Naive thymus-derived CD8-positive, alpha-beta T cell (primary cell): ENCODE results near the gene GPR119. TPM values are rescaled to one million over a fixed set of nuclear protein-coding genes. Genes with fewer than 3 reads are reported as not detected.
A peak's percentile ranks its signal among the peaks of the same experiment; 100 is the strongest.
"Not testable (repeated sequence)": the region's sequence is repeated elsewhere in the genome, so short reads cannot be mapped to it uniquely, and the experiment has no call there.

Experiments
- ATAC-seq, 2 donors: fragments of 150-1000 bp; cut with Tn5 transposase in 1 of 2; sonication (Bioruptor Pico), chemical (Tn5 transposase) in 1 of 2; 1 replicate in 1 of 2; 2 replicates in 1 of 2; pipeline ENCODE4 v1.10.0; 2021; ENCODE audit warnings: mild to moderate bottlenecking in 2 of 2, moderate library complexity in 2 of 2
- POLR2A ChIA-PET: fragments of 350-600 bp; sonication (Branson Sonifier 250); formaldehyde crosslinking; loops from one replicate; lab custom pipeline; 2021; ENCODE audit warnings: antibody characterized with exemption; lab: Charles Lee
- DNase-seq, 10 donors: peaks; one replicate each; pipeline versions ENCODE4 v3.0.0 to v3.0.0-alpha.2; 2020 to 2022
- H3K27ac Mint-ChIP-seq, 10 donors: one replicate each; pipeline ENCODE4 v1.8.0; 2020 to 2022; ENCODE audit warnings: mild to moderate bottlenecking in 10 of 10, mixed read lengths in 10 of 10, moderate library complexity in 4 of 10, inconsistent platforms in 1 of 10
- H3K27me3 Mint-ChIP-seq, 5 donors: one replicate each; pipeline ENCODE4 v1.8.0; 2021 to 2022; ENCODE audit warnings: mixed read lengths in 5 of 5
- H3K36me3 Mint-ChIP-seq, 3 donors: one replicate each; pipeline ENCODE4 v1.8.0; 2020 to 2022; ENCODE audit warnings: mixed read lengths in 3 of 3, mild to moderate bottlenecking in 2 of 3, inconsistent platforms in 1 of 3
- H3K4me1 Mint-ChIP-seq, 4 donors: one replicate each; pipeline ENCODE4 v1.8.0; 2021 to 2022; ENCODE audit warnings: mixed read lengths in 4 of 4
- H3K4me3 Mint-ChIP-seq, 10 donors: one replicate each; pipeline ENCODE4 v1.8.0; 2020 to 2022; ENCODE audit warnings: mild to moderate bottlenecking in 10 of 10, mixed read lengths in 10 of 10, moderate library complexity in 6 of 10, inconsistent platforms in 1 of 10
- H3K9me3 Mint-ChIP-seq, 9 donors: one replicate each; pipeline ENCODE4 v1.8.0; 2020 to 2022; ENCODE audit warnings: mixed read lengths in 9 of 9, mild to moderate bottlenecking in 3 of 9, inconsistent platforms in 1 of 9, moderate library complexity in 1 of 9
- polyA plus RNA-seq, 3 donors: library from polyadenylated mRNA; unstranded; fragments of 300-500 nt; fragmentation: Illumina TruSeq; gene quantifications; one replicate each; pipeline ENCODE4 v1.2.3, GENCODE V29; 2021
- total RNA-seq, 8 experiments: library from RNA in 2 of 8; stranded (reverse) in 2 of 8; gene quantifications; one replicate each; pipeline ENCODE4 v1.2.3 and lab custom pipeline; 2021 to 2026

GPR119 gene
- total and polyA plus RNA-seq, 5 experiments from 2014 or later = not detected

DNA sequence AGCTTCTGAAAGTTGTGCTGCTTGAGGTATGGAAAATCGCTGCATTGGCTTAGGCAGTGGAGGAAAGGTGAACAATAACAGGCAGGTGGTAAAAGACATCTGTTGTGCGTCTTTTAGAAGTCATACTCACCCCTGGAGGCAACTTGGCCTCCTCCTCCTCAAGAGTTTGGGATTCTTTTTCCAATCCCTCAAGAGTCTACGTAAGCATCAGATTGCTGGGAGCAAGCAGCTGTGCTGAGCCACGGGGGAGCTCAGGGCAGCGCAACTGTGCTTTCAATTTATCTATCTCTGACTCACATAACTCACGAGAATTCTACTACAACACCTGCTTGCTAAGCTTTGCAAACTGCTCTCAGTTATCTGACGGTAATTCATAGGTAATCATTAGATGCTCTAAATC lies 9.9 kb upstream of the GPR119 start:
- Mint-ChIP-seq H3K27ac (no peak overlapping the region), H3K27me3 (peaks cover 8 to 28% (median 10%) of the 10 kb centered on the region in 5 donors), H3K36me3 (no peaks in the 10 kb centered on the region), H3K4me1 (no peaks in the 10 kb centered on the region), H3K9me3 (no peaks in the 10 kb centered on the region), H3K4me3 (no peak overlapping the region)
- POLR2A ChIA-PET = interaction anchor here (0.6 kb wide), 1 partner anchor 521 kb away, joined by 3 read pairs; no protein-coding TSS in a partner anchor
- DNase-seq (no peak), ATAC-seq (no peak)

DNA sequence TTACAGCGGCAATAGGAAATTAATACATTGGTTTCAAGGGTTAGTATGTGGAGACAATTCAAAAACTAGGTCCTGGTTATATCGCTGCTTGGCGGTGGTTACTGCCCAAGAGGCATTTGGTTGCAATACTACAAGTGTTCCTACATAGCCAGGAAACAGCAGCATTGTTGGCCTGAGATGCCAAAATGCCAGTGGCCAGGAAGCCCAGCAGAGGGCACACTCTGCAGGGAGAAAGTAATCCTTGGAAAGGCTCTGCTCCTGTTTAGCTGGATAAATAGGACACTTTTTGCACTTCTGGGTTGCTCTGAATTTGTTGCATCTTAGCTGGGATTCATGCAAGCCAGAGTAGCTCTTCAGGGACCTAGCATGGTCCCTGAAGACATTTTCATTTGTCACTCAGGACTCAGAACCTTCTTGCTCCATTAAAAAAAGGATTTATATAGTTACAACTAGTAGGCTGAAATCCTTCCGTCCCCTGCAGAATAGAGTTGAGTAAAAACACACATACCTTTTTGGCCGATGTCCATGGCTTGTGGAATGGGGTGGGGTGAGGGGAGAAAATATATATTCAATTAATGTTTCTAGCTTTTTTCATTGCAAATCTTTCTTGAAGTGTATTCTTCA lies 8.1 kb upstream of the GPR119 start:
- H3K4me1 Mint-ChIP-seq = no peaks in the 10 kb centered on the region
- H3K36me3 Mint-ChIP-seq = no peaks in the 10 kb centered on the region
- ATAC-seq (no peak), DNase-seq (no peak)
- POLR2A ChIA-PET = no interaction called here
- no peak overlapping the region for H3K27ac Mint-ChIP-seq
- H3K9me3 Mint-ChIP-seq = no peaks in the 10 kb centered on the region
- no peak overlapping the region for H3K4me3 Mint-ChIP-seq
- H3K27me3 Mint-ChIP-seq = peaks cover 8 to 26% (median 10%) of the 10 kb centered on the region in 5 donors

DNA sequence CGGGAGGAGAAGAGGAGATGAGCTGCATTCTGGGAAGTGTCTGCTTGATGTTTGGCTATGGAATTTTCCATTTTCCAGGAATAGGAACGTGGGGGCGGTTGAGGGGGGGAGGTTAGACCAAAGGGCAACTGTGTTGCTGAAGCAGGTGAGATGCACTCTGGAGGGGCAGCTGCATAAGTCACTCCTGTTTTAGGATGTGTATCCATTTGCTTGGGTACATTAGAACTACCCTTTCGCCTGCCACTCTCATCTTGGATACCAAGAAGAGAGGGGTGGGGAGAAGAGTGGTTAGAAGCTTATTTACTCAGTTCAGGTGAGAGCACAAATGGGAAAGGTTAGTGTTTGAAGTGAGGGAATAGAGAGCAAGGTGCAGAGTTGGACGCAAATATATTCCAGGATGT lies 934 bp upstream of the GPR119 start:
- ATAC-seq (no peak), DNase-seq (no peak)
- no peaks in the 10 kb centered on the region for H3K4me1 Mint-ChIP-seq
- H3K27me3 Mint-ChIP-seq = peaks cover 0 to 9% (median 2%) of the 10 kb centered on the region in 5 donors
- H3K27ac Mint-ChIP-seq = no peak overlapping the region
- H3K36me3 Mint-ChIP-seq = no peaks in the 10 kb centered on the region
- H3K4me3 Mint-ChIP-seq = no peak overlapping the region
- POLR2A ChIA-PET = no interaction called here
- H3K9me3 Mint-ChIP-seq = no peaks in the 10 kb centered on the region

- no peaks in the 10 kb centered on the region for H3K4me1 Mint-ChIP-seq
- H3K9me3 Mint-ChIP-seq = no peaks in the 10 kb centered on the region
- POLR2A ChIA-PET = no interaction called here
- no peak overlapping the region for H3K4me3 Mint-ChIP-seq
- DNase-seq = no peak
- H3K36me3 Mint-ChIP-seq = peaks cover 0 to 1% (median 0%) of the 10 kb centered on the region in 3 donors
- no peak for ATAC-seq
- peaks cover 0 to 8% (median 0%) of the 10 kb centered on the region in 5 donors for H3K27me3 Mint-ChIP-seq
- no peak overlapping the region for H3K27ac Mint-ChIP-seq
These were observed 7.3 kb downstream of the GPR119 start for GRCh38 chrX:130378024-130378669.

DNA sequence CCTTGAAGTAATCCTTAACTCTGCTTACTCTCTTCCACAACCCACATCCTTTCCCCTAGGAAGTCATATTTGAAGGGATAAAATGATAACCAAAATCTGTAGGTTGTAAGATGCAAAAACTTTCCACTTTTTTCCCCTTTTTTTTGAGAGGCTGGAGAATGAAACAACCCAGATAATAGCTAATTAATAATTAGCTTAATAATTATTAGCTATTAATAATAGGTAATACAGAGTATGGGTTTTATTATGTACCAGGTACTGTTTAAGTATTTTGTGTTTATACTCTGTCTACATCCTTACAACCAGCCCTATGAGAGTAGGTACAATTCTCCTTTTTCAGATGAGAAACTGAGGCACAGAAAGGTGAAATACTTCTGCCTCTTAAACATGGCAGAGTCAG lies 9.4 kb downstream of the GPR119 start:
- POLR2A ChIA-PET = no interaction called here
- DNase-seq (no peak), ATAC-seq (no peak)
- H3K4me1 Mint-ChIP-seq = no peaks in the 10 kb centered on the region
- no peaks in the 10 kb centered on the region for H3K9me3 Mint-ChIP-seq
- H3K4me3 Mint-ChIP-seq = no peak overlapping the region
- H3K27ac Mint-ChIP-seq = no peak overlapping the region
- H3K27me3 Mint-ChIP-seq = no peaks in the 10 kb centered on the region
- peaks cover 0 to 15% (median 0%) of the 10 kb centered on the region in 3 donors for H3K36me3 Mint-ChIP-seq

DNA sequence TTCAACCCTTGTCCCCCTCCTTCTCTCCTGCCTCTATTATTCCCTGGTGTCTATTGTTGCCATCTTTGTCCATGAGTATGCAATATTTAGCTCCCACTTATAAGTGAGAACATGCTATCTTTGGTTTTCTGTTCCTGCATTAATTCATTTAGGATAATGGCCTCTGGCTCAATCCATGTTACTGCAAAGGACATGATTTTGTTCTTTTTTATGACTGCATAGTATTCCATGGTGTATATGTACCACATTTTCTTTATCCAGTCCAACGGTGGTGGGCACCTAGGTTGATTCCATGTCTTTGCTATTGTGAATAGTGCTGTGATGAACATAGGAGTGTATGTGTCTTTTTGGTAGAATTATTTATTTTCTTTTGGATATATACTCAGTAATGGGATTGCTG lies 33.4 kb downstream of the GPR119 start:
- H3K4me1 Mint-ChIP-seq, H3K27ac Mint-ChIP-seq, POLR2A ChIA-PET, ATAC-seq, H3K9me3 Mint-ChIP-seq, DNase-seq, H3K27me3 Mint-ChIP-seq, H3K4me3 Mint-ChIP-seq: not testable (repeated sequence)
- peaks cover 0 to 50% (median 6%) of the 10 kb centered on the region in 3 donors for H3K36me3 Mint-ChIP-seq

DNA sequence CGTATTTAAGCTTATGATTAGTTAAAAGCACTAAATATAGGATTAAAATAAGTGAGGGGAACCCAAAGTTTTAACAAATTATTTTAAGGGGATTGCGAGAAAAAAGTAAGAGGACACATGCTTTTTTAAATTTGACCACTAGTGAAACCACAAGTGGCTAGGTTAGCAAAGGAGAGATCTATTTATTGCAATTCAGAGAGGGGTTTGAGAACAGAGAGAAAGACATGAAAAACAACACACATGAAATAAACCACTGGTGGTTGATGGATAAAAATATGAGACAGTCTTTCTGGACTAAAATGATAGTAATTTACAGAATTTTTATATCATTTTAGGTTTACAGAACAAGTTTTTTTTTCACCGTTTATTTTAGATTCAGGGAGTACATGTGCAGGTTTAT lies 33.9 kb downstream of the GPR119 start:
- no peaks in the 10 kb centered on the region for H3K27me3 Mint-ChIP-seq
- ATAC-seq = no peak
- H3K36me3 Mint-ChIP-seq = peaks cover 0 to 47% (median 6%) of the 10 kb centered on the region in 3 donors
- no peak overlapping the region for H3K27ac Mint-ChIP-seq
- no peak overlapping the region for H3K4me3 Mint-ChIP-seq
- POLR2A ChIA-PET = no interaction called here
- H3K9me3 Mint-ChIP-seq = no peaks in the 10 kb centered on the region
- no peak for DNase-seq
- H3K4me1 Mint-ChIP-seq = no peaks in the 10 kb centered on the region

DNA sequence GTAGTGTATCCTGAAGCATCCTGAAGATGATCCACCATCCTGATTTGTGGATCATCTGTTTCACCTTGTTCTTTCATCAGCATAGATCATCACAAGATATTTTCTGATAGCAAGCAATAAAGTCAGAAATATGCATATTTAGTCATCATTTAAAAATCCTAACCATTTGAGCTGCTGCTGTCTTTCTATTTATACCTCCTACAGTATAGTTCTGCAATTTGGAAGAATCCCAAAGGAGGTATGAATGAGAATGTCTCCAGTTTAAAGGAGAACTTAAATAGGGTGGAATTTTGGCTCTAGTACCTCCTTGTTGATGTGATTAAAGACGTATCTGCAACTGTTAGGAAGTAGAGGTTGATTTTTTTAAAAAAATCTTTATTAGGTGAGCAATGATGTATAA lies 38.2 kb downstream of the GPR119 start:
- ATAC-seq = no peak
- POLR2A ChIA-PET = no interaction called here
- Mint-ChIP-seq H3K4me1 (peaks cover 1 to 6% (median 3%) of the 10 kb centered on the region in 4 donors), H3K27me3 (no peaks in the 10 kb centered on the region), H3K27ac (no peak overlapping the region), H3K36me3 (peaks cover 0 to 36% (median 3%) of the 10 kb centered on the region in 3 donors), H3K9me3 (no peaks in the 10 kb centered on the region), H3K4me3 (no peak overlapping the region)
- no peak for DNase-seq

DNA sequence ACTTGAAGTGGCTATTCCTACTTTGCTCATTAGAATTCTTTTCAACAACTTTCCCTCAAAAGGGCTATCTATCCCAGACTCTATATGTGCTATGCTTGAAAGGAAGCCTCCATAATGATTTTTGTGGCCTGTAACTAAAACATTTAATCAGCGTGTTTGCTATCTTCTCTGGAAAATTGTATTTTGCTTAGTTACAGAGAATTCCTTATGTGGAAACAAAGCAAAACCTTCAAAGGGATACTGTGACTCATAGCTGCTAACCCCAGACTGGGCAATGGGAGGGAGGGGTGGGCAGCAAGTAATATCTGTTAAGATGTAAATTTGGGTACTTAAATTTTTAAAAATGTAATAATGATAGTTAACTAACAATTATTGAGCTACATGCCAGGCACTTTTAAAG lies 42.1 kb downstream of the GPR119 start:
- Mint-ChIP-seq H3K4me1 (peaks cover 16 to 30% (median 20%) of the 10 kb centered on the region in 4 donors), H3K27ac (no peak overlapping the region), H3K4me3 (no peak overlapping the region), H3K36me3 (peaks cover 0 to 14% (median 0%) of the 10 kb centered on the region in 3 donors), H3K9me3 (no peaks in the 10 kb centered on the region), H3K27me3 (no peaks in the 10 kb centered on the region)
- DNase-seq = no peak
- no peak for ATAC-seq
- POLR2A ChIA-PET = no interaction called here

- DNase-seq = no peak
- Mint-ChIP-seq H3K27ac (peak overlapping the region; percentile 53 to 98 (median 94)), H3K27me3 (no peaks in the 10 kb centered on the region), H3K4me1 (peaks cover 16 to 30% (median 20%) of the 10 kb centered on the region in 4 donors), H3K9me3 (no peaks in the 10 kb centered on the region), H3K4me3 (peak overlapping the region; percentile 88 to 99 (median 96)), H3K36me3 (peaks cover 0 to 6% (median 0%) of the 10 kb centered on the region in 3 donors)
- POLR2A ChIA-PET = interaction anchor here (1.2 to 1.5 kb wide), 2 partner anchors 61 to 72 kb away, joined by 3 to 7 read pairs; partner anchors contain the start of genes RBMX2 and ZNF280C
- ATAC-seq = no peak
These were observed 45.2 kb downstream of the GPR119 start for GRCh38 chrX:130340271-130340670.

DNA sequence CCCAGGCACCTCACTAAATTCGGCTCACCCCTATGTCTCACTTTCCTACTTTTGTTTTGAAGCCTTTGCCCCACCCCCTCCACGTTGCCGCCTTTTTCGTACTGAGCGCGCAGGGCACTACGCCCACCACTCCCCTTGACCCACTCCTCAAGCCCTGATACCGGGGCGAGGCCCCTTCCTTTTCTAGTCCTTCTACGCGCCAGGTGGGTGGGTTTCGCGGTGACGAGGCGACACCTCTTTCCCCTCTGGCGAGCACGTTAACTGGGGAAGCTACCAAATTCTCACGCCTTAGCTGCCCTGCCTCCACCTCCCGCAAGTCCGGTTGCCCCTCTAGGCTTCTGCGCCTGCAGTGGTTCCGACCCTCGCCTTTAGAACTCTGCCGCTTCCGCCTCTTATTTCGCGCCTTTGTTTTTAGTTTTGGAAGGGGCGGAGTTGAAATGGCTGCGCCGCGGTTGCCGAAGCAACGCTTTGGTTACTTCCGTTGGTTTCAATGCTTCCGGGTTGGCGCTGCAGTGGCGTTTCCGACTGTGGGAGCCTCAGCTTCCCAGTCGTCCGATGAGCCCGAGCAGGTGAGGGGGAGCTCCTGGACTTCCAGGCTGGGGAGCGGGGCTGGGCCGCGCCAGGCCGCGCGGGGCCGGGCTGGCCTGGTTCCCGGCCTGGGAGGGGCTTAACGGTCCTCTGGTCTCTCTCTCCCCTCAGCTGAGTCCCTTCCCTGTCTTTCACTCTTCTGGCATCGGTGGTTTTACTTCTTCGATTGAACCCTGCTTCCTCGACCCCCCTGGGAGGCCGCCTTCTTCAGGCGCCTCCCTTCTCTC lies 45.9 kb downstream of the GPR119 start, which contains the start of gene SLC25A14:
SLC25A14 (plus strand) TSS at position 512 of the 815 bp plus-strand sequence. CDS start 360 bp downstream, outside the sequence.
- Mint-ChIP-seq H3K4me3 (peak within 1 kb of the TSS; percentile 88 to 99 (median 96)), H3K9me3 (no peaks in the 10 kb centered on the region), H3K27me3 (no peaks in the 10 kb centered on the region), H3K4me1 (peaks cover 16 to 26% (median 20%) of the 10 kb centered on the region in 4 donors), H3K36me3 (peaks cover 0 to under 1% (median 0%) of the 10 kb centered on the region in 3 donors), H3K27ac (peak within 1 kb of the TSS; percentile 86 to 98 (median 95))
- peak; percentile 88 to 90 for ATAC-seq
- DNase-seq = peak; percentile 44 to 87 (median 72)
- POLR2A ChIA-PET = interaction anchor here (1.2 to 1.5 kb wide), 2 partner anchors 62 to 71 kb away, joined by 3 to 7 read pairs; partner anchors contain the start of genes RBMX2 and ZNF280C

DNA sequence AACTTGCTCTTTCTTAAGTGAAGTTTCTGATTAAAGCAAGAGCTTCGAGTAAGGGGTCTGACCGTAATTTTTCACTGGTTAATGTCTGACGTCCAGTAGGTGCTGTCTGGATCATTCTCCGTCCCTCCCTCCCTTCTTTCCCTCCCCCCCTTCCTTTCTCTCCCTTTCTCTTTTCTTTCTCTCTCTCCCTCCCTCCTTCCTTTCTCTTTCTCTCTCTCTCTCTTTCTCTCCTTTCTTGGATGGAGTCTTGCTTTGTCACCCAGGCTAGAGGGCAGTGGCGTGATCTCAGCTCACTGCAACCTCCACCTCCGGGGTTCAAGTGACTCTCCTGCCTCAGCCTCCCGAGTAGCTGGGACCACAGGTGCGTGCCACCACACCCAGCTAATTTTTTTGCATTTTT lies 46.6 kb downstream of the GPR119 start:
- POLR2A ChIA-PET = interaction anchor here (1.5 kb wide), 1 partner anchor 70 kb away, joined by 7 read pairs; the partner anchor contains the start of gene ZNF280C
- peak overlapping the region in 8 of 10 donors; percentile 22 to 99 (median 94) for H3K4me3 Mint-ChIP-seq

More for the DNA sequence above, 46.6 kb downstream of the GPR119 start:
- H3K4me1 Mint-ChIP-seq = peaks cover 15 to 24% (median 19%) of the 10 kb centered on the region in 4 donors
- peak overlapping the region in 2 of 10 donors; percentile 86 to 95 for H3K27ac Mint-ChIP-seq
- not testable (repeated sequence) for H3K27me3 Mint-ChIP-seq, H3K36me3 Mint-ChIP-seq, DNase-seq, H3K9me3 Mint-ChIP-seq, ATAC-seq
